Cardiac septum (tissue), 1 donor: ENCODE data around the gene TSPAN10. TPM values are rescaled to one million over a fixed set of nuclear protein-coding genes. Genes with fewer than 3 reads are reported as not detected.

Experiments used
- DNase-seq: peaks from one replicate; pipeline ENCODE4 v3.0.0-alpha.2; 2020; ENCODE audit warnings: low spot score
- intact Hi-C: fragments of 100-400 bp; cut with DNase I; formaldehyde crosslinking; loops from one replicate; pipeline ENCODE4 v1.14.0; 2022
- microRNA-seq: library from miRNA; unstranded; fragments of <30 nt; microRNA quantifications from one replicate; pipeline ENCODE4 v1.2.0, GENCODE V29; 2020
- total RNA-seq: library from RNA; stranded (reverse); fragmentation: NEBNext Ultra II Directional; extraction: Animal tissue kit (Norgen Biotek cat#: 25700); gene quantifications from one replicate; pipeline ENCODE4 v1.2.1, GENCODE V29; 2021
- donor health status: DM: no; HTN: no; CAD: no.

The TSPAN10 gene
- total RNA-seq, 1 donor from 2014 or later, result 0.30 TPM

DNA sequence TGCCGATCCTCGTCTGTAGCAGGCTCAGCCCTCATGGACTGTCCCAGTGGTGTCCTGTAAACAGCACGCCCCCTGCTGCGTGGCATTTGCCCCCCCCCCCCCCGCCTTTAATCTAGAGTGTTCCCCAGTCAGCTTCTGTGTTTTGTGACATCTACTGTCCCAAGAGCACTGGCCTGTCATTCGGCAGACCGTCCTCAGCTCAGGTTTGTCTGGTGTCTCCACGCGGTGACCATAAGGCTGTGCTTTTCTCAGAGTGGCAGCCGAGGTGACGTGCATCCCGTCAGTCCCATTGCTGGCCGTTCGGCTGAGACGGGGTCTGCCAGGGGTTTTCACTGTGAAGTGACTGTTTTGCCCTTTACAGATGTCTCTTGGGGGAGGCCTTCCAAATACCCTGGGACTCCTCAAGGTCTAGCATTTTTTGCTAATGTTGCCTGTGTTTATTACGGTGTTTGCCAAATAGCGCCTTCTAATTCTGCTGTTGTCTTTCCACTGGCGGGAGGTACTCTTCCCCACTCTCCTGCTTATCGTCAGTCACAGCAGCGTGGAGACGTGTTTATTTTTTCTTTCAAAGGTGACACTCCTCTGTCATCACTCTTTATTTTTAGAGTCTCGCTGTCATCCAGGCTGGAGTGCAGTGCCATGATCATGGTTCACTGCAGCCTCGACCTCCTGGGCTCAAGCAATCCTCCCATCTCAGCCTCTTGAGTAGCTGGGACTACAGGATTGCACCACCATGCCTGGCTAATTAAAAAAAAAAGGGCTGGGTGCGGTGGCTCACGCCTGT, 60.5 kb downstream of the TSPAN10 start:
- intact Hi-C loops, result no loop called here
- DNase-seq, result no peak

Small RNA genes within 50 kb of the gene (microRNA-seq; reads per million reads assigned to microRNA genes)
- not detected for gene MIR6786

Other genes with a start within 250 kb of the TSPAN10 start
- gene BAHCC1, start 241.7 kb upstream of the TSPAN10 start, total RNA-seq, result 13.5 TPM
- gene ACTG1, start 124.4 kb upstream of the TSPAN10 start, total RNA-seq, result 634 TPM
- 1.1 TPM for gene FSCN2, start 108.8 kb upstream of the TSPAN10 start, total RNA-seq
- 13.6 TPM for gene FAAP100, start 84.8 kb upstream of the TSPAN10 start, total RNA-seq
- 107 TPM for gene NPLOC4, start 84 bp upstream of the TSPAN10 start, total RNA-seq
- gene PDE6G, start 19.3 kb downstream of the TSPAN10 start, total RNA-seq, result not detected
- 17.9 TPM for gene OXLD1, start 29.4 kb downstream of the TSPAN10 start, total RNA-seq
- 8.2 TPM for gene CCDC137, start 29.5 kb downstream of the TSPAN10 start, total RNA-seq
- gene ARL16, start 46.6 kb downstream of the TSPAN10 start, total RNA-seq, result 19.1 TPM
- gene HGS, start 46.8 kb downstream of the TSPAN10 start, total RNA-seq, result 56.2 TPM
- gene MRPL12, start 66.2 kb downstream of the TSPAN10 start, total RNA-seq, result 117 TPM
- gene SLC25A10, start 75.1 kb downstream of the TSPAN10 start, total RNA-seq, result 6.3 TPM
- gene GCGR, start 167.0 kb downstream of the TSPAN10 start, total RNA-seq, result not detected
- 102 TPM for gene MCRIP1, start 196.1 kb downstream of the TSPAN10 start, total RNA-seq
- 0.32 TPM for gene PPP1R27, start 197.9 kb downstream of the TSPAN10 start, total RNA-seq
- 371 TPM for gene P4HB, start 223.3 kb downstream of the TSPAN10 start, total RNA-seq
- 158 TPM for gene ARHGDIA, start 234.1 kb downstream of the TSPAN10 start, total RNA-seq